C4-2B (cell line): Measurements from ENCODE around the gene ANP32D.

Experiments
- ZFX ChIP-seq: fragments of 450-650 bp; IDR thresholded peaks from 2 replicates; pipeline ENCODE4 v1.6.1; 2017
- TF ChIP-seq, protein P1 (sequence below): fragments of 450-650 bp; conservative IDR thresholded peaks from 2 replicates; pipeline ENCODE4 v1.5.1; 2017; ENCODE audit warnings: mild to moderate bottlenecking

DNA sequence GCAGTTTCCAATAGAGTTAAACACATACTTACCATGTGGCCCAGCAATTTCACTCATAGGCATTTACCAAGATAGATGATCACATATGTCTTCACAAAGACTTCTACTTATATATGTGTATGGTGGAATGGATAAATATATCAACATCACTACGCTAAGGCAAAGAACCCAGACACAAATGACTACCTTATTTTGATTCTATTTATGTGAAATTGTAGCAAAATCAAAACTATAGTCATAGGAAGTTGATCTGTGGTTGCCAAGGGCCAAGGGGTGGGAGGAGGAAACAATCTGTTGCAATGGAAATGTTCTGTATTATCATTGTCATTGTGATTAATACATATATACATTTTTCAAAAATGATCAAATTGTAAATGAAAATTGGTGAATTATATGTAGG lies 47.7 kb upstream of the ANP32D start:
- TF ChIP-seq, protein P1, sequence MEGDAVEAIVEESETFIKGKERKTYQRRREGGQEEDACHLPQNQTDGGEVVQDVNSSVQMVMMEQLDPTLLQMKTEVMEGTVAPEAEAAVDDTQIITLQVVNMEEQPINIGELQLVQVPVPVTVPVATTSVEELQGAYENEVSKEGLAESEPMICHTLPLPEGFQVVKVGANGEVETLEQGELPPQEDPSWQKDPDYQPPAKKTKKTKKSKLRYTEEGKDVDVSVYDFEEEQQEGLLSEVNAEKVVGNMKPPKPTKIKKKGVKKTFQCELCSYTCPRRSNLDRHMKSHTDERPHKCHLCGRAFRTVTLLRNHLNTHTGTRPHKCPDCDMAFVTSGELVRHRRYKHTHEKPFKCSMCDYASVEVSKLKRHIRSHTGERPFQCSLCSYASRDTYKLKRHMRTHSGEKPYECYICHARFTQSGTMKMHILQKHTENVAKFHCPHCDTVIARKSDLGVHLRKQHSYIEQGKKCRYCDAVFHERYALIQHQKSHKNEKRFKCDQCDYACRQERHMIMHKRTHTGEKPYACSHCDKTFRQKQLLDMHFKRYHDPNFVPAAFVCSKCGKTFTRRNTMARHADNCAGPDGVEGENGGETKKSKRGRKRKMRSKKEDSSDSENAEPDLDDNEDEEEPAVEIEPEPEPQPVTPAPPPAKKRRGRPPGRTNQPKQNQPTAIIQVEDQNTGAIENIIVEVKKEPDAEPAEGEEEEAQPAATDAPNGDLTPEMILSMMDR, result no peak
- no peak for TF ChIP-seq ZFX
